Measurements from ENCODE around the gene MTF1. TPM values are rescaled to one million over a fixed set of nuclear protein-coding genes. Genes with fewer than 3 reads are reported as not detected.

The MTF1 gene
- total RNA-seq, 4 donors from 2014 or later, result 6.1 to 9.0 (median 7.8) TPM

- DNase-seq (ENCODE audit: low spot score in 2 of 2), result no peak
- H3K36me3 ChIP-seq, result peaks cover 6 to 99% (median 48%) of the 10 kb centered on the region in 3 donors
- H3K4me1 ChIP-seq, result no peaks in the 10 kb centered on the region
- no peak overlapping the region for H3K4me3 ChIP-seq
- WGBS, 2 donors, result 90 to 91% methylated on average over 6 of the region's 6 CpGs
- no peak for TF ChIP-seq POLR2A (IDR thresholded peaks at IDR 0.05)
- TF ChIP-seq EP300 (IDR thresholded peaks at IDR 0.05), result no peak
- no peak for TF ChIP-seq CTCF (IDR thresholded peaks at IDR 0.05)
- no peaks in the 10 kb centered on the region for H3K9me3 ChIP-seq
- H3K27me3 ChIP-seq, result no peaks in the 10 kb centered on the region
- H3K27ac ChIP-seq, result no peak overlapping the region
Observed at GRCh38 chr1:37878071-37878470, 18.7 kb upstream of the MTF1 start.

GRCh38 chr1:37875833-37876232 is 16.4 kb upstream of the MTF1 start:
- 94 to 100% methylated on average over 1 of the region's 1 CpG for WGBS, 2 donors
- DNase-seq (ENCODE audit: low spot score in 2 of 2), result no peak
- TF ChIP-seq EP300 (IDR thresholded peaks at IDR 0.05), result no peak
- no peak for TF ChIP-seq CTCF (IDR thresholded peaks at IDR 0.05)
- TF ChIP-seq POLR2A (IDR thresholded peaks at IDR 0.05), result no peak
- Histone ChIP-seq H3K27me3 (no peaks in the 10 kb centered on the region), H3K4me3 (no peak overlapping the region), H3K9me3 (no peaks in the 10 kb centered on the region), H3K36me3 (peaks cover 6 to 97% (median 51%) of the 10 kb centered on the region in 3 donors), H3K4me1 (no peaks in the 10 kb centered on the region), H3K27ac (no peak overlapping the region)

GRCh38 chr1:37872692-37873091 is 13.3 kb upstream of the MTF1 start:
- Histone ChIP-seq H3K27ac (no peak overlapping the region), H3K36me3 (peaks cover 2 to 97% (median 48%) of the 10 kb centered on the region in 3 donors)

GRCh38 chr1:37868466-37868865 is 9.1 kb upstream of the MTF1 start:
- Histone ChIP-seq H3K27me3 (no peaks in the 10 kb centered on the region), H3K4me3 (no peak overlapping the region), H3K9me3 (no peaks in the 10 kb centered on the region), H3K4me1 (no peaks in the 10 kb centered on the region), H3K36me3 (peaks cover 0 to 98% (median 23%) of the 10 kb centered on the region in 3 donors), H3K27ac (no peak overlapping the region)
- no peak for DNase-seq (ENCODE audit: low spot score in 2 of 2)
- TF ChIP-seq EP300 (IDR thresholded peaks at IDR 0.05), result no peak
- no peak for TF ChIP-seq CTCF (IDR thresholded peaks at IDR 0.05)
- no peak for TF ChIP-seq POLR2A (IDR thresholded peaks at IDR 0.05)
- 88 to 100% methylated on average over 2 of the region's 2 CpGs for WGBS, 2 donors

More at GRCh38 chr1:37872692-37873091, 13.3 kb upstream of the MTF1 start:
- no peak for DNase-seq (ENCODE audit: low spot score in 2 of 2)
- Histone ChIP-seq H3K9me3 (no peaks in the 10 kb centered on the region), H3K27me3 (no peaks in the 10 kb centered on the region), H3K4me3 (no peak overlapping the region), H3K4me1 (no peaks in the 10 kb centered on the region)
- TF ChIP-seq EP300 (IDR thresholded peaks at IDR 0.05), result no peak
- no peak for TF ChIP-seq POLR2A (IDR thresholded peaks at IDR 0.05)
- no peak for TF ChIP-seq CTCF (IDR thresholded peaks at IDR 0.05)
- 89 to 96% methylated on average over 1 of the region's 1 CpG for WGBS, 2 donors

- 75 to 80% methylated on average over 6 of the region's 6 CpGs for WGBS, 2 donors
- Histone ChIP-seq H3K4me1 (no peaks in the 10 kb centered on the region), H3K27ac (no peak overlapping the region), H3K36me3 (peaks cover 0 to 98% (median 16%) of the 10 kb centered on the region in 3 donors), H3K4me3 (no peak overlapping the region), H3K9me3 (no peaks in the 10 kb centered on the region), H3K27me3 (no peaks in the 10 kb centered on the region)
- no peak for TF ChIP-seq POLR2A (IDR thresholded peaks at IDR 0.05)
- no peak for TF ChIP-seq EP300 (IDR thresholded peaks at IDR 0.05)
- no peak for TF ChIP-seq CTCF (IDR thresholded peaks at IDR 0.05)
- no peak for DNase-seq (ENCODE audit: low spot score in 2 of 2)
Observed at GRCh38 chr1:37867784-37868183, 8.4 kb upstream of the MTF1 start.

Measured in tibial nerve (tissue), 4 donors.